NCI-H526 treated with DMSO at 0.1 percent for 48 hours (cell line): ENCODE results near the gene ICAM2.

Experiments used
- DNase-seq: peaks from one replicate; lab custom pipeline; 2025; lab: John Stamatoyannopoulos, UW

ICAM2 gene

DNA sequence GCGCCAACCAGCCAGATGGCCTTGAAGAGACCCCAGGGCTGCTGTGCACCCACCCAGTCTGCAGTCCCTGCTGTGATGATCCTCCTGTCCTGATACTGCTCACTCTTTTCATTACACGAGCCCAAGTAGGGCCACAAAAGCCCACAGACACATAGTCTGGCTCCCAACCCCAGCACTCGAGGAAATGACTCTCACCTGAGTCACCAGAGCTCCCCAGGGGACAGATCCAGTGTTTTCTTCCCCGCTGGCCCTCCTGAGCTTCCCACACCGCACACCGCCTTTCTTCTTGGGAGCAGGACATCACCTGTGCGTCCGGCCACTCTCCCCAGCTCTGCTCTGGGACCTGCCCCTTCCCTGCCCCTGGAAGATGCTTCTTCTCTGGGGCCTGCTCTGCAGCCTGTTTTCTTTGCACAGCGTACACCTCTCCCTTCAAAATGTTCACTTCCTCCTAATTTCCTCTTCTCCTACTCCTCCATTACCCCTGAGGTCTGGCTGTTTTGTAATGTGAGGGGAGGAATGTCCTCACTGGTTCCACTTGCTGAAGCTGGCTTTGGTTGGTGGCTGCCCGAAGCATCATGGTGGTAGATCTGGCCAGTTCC lies 45.7 kb downstream of the ICAM2 start:
- DNase-seq = no peak

DNA sequence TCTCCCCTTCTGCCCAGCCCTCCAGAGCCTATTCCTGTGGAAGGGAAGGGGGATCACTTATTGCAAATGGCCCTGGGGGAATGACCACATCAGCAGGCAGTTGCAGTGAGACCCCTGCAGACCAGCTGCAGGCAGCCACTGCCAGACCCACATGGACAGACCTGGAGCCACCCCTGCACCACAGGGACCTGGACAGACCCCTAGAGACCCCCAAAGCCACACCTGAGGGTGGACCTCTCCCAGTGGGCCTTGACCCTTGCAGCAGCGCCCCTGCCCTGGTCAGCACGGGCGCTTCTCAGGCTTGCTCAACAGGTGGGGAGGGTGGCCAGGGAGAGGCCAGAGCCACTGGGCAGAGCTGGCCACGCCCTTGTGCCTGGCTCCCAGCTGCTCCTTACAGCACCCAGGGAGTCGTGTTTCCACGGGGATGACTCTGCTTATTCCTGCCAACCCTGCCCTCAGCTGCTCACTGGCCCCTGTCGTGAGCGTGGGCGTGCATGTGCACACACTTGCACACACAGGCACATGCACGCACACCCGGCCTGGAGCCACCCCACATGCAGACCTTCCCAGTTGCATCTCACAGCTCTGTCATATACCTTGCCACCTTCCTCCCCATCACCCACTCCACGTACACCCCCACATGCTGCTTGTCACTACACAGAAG lies 46.4 kb downstream of the ICAM2 start:
- DNase-seq = no peak

DNA sequence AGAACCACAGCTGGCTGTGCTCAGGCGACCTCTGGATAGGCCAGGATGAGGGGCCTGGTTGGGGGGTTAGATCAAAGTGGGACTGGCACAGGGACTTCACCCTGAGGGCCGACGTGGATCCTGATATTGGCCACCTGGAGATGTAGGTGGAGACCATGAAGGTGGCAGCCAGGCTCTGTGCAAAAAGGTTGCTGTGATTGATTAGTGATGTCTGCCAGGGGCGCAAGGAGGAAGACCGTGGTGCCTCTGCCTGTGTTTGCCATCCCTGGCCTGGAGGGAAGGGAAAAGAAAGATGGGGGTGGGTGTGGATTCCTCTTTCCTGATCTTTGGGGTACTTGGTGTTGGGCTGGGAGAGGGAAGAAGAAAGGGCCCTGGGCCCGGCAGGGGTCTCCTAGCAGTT lies 47.2 kb downstream of the ICAM2 start:
- no peak for DNase-seq

DNA sequence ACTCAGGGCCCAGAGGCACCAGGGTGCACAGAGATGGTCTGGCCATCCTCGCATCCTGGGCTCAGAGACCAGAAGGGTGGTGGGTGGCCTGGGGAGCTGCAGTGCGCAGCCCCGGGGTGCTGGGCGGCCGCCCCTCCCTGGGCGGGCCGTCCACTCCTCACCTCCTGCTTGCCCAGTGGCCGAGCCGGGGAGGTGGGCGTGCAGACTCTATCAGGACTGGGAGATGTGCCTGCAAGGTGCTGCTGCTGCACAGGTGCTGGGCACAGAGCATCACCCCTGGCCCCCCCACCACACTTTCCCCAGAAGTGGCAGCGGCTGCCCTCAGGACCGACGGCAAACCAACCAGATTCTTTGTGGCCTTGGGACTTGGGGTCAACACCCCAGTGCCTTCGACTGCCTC lies 47.6 kb downstream of the ICAM2 start, which contains the start of gene SCN4A:
SCN4A (minus strand) TSS at position 123 of the 400 bp plus-strand sequence; CDS start at position 46, 77 bp downstream.
- DNase-seq = no peak

DNA sequence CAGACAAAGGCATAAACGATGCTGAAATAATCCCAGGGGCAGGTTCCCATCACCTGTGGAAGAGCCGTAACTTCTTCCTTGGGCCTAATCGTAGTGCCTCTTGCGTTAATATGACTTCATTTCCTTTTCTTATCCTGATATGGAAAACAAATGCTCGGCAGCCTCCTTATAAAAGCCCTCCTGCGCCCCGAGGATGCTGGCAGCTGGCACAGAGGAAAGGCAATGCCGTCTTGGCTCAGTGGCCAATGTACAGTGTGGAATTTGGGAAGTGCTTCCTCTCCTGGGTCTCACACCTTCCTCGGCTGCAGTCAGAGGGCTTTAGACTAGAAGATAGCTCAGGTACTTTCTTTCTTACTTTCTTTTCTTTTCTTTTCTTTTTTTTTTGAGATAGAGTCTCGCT lies 51.2 kb downstream of the ICAM2 start:
- DNase-seq = no peak

- DNase-seq = no peak
Observed at GRCh38 chr17:63967953-63968352, 52.5 kb downstream of the ICAM2 start.

- DNase-seq = no peak
Observed at GRCh38 chr17:63966646-63967264, 53.7 kb downstream of the ICAM2 start.

DNA sequence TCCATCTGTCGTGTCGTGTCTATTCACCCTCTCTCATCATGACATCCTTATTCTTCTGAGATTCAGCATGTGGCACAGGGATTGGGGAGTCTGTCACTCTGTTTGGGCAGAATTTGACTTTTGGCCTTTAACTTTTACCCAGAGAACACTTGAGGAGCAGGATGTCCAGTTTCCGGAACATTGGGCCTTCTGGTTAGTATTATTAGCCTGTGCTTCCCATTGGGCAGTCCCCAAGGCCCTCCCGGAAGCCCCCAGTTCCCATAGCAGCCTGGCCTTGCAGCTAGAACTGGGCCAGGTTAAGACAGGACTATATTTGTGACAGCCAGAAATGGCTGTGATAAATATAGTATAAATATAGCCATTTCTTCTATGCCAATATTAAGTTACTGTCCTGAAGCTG lies 57.3 kb downstream of the ICAM2 start:
- no peak for DNase-seq

- no peak for DNase-seq
Observed at GRCh38 chr17:63962298-63962744, 58.1 kb downstream of the ICAM2 start.

- no peak for DNase-seq
Observed at GRCh38 chr17:63961355-63962212, 58.8 kb downstream of the ICAM2 start.

DNA sequence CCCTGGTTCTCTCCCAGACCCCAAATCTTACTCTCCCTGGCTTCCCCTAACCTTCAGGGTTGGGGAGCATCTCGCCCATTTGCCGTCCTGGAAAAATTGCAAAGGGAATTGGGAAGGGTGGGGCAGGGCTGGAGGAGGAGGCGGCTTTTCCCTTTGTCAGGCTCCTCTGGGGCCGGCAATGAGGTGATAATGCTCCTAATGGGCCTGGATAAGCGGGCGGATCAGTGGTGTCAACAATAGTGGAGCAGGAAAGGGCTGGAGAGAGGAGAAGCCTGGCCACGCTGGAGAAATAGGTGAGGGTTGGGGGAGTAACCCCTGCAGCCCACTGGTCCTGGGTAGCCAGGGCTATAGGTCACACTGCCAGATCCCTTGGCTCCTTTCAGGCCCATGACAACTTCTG lies 60.0 kb downstream of the ICAM2 start:
- DNase-seq = no peak

DNA sequence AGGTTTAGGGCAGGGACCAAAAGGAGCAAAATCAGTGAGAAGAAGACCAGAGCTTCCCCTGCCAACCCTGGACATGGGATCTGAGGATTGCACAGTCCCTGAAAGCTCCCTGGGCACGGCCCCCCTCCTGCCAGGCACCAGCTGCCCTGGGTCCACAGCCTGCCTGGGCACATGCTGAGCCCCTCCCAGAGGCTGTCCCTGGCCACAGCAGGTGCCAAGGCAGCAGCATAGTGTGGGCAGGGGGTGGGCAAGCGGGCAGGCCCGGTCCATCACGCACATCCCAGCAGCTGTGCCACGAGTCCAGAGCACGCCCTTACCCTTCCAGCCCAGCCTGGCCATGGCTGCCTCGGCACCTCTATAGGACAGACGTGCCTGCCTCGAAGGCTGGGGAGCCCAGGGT lies 60.4 kb downstream of the ICAM2 start:
- DNase-seq = no peak

DNA sequence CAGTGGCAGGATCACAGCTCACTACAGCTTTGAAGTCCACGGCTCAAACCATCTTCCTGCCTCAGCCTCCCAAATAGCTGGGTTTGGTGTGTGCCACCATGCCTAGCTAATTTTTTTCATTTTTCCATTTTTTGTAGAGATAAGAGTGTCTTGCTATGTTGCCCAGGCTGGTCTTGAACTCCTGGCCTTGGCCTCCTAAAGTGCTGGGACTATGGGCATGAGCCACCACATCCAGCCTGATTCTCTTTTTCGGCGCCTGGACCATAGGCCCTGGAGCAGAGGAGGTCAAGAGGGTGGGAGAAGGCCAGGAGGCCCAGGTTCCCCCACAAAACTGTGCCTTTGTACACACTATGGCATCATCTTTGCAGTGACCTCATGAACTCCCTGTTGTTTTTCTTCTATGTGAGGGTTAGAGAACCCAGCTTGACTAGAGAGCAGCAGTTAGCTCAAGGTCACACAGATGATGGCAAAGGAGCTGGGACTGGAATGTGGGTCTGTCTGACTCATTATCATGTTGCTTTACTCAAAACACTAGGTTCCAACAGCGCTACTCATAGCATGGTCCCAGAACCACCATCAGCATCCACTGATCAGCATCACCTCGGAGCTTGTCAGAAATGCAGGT lies 64.0 kb downstream of the ICAM2 start:
- DNase-seq = no peak

DNA sequence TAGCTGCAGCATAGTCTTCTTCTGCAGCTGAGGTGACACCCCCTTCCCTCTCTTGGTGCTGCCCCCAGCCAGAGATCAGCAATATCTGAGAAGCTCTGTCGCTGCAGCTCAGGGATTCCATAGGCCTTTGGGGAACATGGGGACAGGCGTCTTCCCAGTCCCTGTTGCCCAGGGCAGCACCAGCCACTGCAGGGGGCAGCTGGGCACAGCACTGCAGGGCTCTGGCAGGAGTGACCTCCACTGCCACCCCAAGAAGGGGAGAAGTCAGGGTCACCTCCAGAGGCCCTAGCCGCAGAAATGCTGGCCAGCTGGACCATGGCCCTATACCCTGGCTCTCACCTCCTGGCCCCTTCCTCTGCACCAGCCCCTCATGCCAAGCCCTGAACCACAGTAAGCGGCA lies 64.6 kb downstream of the ICAM2 start:
- DNase-seq = no peak

GRCh38 chr17:63955232-63955631 lies 65.2 kb downstream of the ICAM2 start:
- DNase-seq = no peak

DNA sequence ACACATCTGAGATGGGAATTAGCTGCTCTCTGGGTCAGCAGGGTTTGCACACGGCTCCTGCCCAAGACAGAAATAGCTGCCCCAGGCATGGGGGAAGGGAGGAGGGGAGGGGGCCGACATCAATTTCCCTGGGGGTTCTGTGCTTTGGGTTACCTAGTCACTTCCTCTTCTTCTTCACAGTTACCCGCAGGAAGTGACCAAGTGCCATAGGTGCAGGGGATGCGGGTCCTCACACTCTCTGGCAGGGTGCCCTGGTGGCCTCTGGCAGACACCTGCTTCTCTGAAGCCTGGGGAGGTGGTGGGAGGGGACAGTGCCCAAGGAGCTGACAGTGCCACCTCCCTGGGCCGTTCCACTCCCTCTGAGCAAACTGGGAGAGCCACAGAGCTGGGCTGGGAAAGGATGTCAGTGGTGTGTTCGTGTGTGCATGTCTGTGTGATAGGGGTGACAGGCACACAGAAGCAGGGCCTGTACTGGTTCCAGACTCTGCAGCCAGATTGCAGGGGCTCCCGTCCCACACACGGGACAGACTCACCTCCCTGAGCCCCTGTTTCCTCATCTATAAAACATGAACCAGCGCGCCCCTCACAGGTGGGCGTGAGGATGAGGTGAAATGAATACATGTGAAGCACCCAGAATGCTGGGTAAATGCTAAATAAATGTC lies 65.9 kb downstream of the ICAM2 start:
- no peak for DNase-seq
